Loucy (cell line): ENCODE results near the gene RFX3.

Experiments
- H2AFZ ChIP-seq: fragments of 200-600 bp; sonication (generic); 2 replicates; pipeline ENCODE4 v1.6.0; 2016; ENCODE audit warnings: antibody characterized with exemption, mild to moderate bottlenecking, low read length, moderate library complexity
- H3F3A ChIP-seq: fragments of 200-600 bp; 2 replicates; pipeline ENCODE4 v1.6.0; 2016; ENCODE audit warnings: antibody characterized with exemption, low read depth, mild to moderate bottlenecking
- H3K27me3 ChIP-seq: fragments of 200-600 bp; sonication (generic); 2 replicates; pipeline ENCODE4 v1.6.1; 2014; ENCODE audit warnings: low read length, mild to moderate bottlenecking; ENCODE audit not compliant: insufficient read depth, poor library complexity, severe bottlenecking
- H3K36me3 ChIP-seq: fragments of 200-600 bp; sonication (generic); 2 replicates; pipeline ENCODE4 v1.6.1; 2016; ENCODE audit warnings: low read length; ENCODE audit not compliant: insufficient read depth
- H3K4me1 ChIP-seq: fragments of 200-600 bp; sonication (generic); 2 replicates; pipeline ENCODE4 v1.5.1; 2014; ENCODE audit warnings: low read length, mild to moderate bottlenecking; ENCODE audit not compliant: insufficient read depth, poor library complexity, severe bottlenecking
- H3K4me2 ChIP-seq: fragments of 200-600 bp; sonication (generic); 2 replicates; pipeline ENCODE4 v1.6.0; 2014; ENCODE audit warnings: antibody characterized with exemption, low read length, low read depth, mild to moderate bottlenecking; ENCODE audit not compliant: poor library complexity, severe bottlenecking
- H3K4me3 ChIP-seq: fragments of 200-600 bp; sonication (generic); 2 replicates; pipeline ENCODE4 v1.5.1; 2014; ENCODE audit warnings: low read length, mild to moderate bottlenecking, mixed read lengths; ENCODE audit not compliant: poor library complexity, severe bottlenecking
- H3K79me2 ChIP-seq: fragments of 200-600 bp; sonication (generic); 2 replicates; pipeline ENCODE4 v1.6.1; 2014; ENCODE audit warnings: low read length; ENCODE audit not compliant: insufficient read depth
- H3K9ac ChIP-seq: fragments of 200-600 bp; sonication (generic); 2 replicates; pipeline ENCODE4 v1.6.0; 2014; ENCODE audit warnings: mild to moderate bottlenecking, low read depth, low read length, moderate library complexity; ENCODE audit not compliant: poor library complexity, severe bottlenecking
- H3K9me2 ChIP-seq: fragments of 200-600 bp; sonication (generic); replicated peaks from 2 replicates; pipeline ENCODE4 v1.6.1; 2016; ENCODE audit warnings: low read depth, low read length, mixed read lengths
- H3K9me3 ChIP-seq: fragments of 200-600 bp; sonication (generic); 2 replicates; pipeline ENCODE4 v1.6.1; 2014; ENCODE audit warnings: mild to moderate bottlenecking, antibody characterized with exemption, low read length, low read depth; ENCODE audit not compliant: insufficient read depth
- H4K20me1 ChIP-seq: fragments of 200-600 bp; sonication (generic); 2 replicates; pipeline ENCODE4 v1.6.0; 2014; ENCODE audit warnings: antibody characterized with exemption, low read length, mild to moderate bottlenecking; ENCODE audit not compliant: insufficient read depth, poor library complexity, severe bottlenecking
- EZH2phosphoT487 ChIP-seq: fragments of 200-600 bp; IDR thresholded peaks from 2 replicates; pipeline ENCODE4 v1.6.1; 2018; ENCODE audit warnings: antibody characterized with exemption, mild to moderate bottlenecking, moderate library complexity, borderline replicate concordance
- TF ChIP-seq, protein P1 (sequence below): fragments of 200-600 bp; sonication (generic); conservative IDR thresholded peaks from 2 replicates; pipeline ENCODE4 v1.5.1; 2014; ENCODE audit warnings: mild to moderate bottlenecking, antibody characterized with exemption, low read length

Gene RFX3

GRCh38 chr9:3474821-3475220 lies 51.0 kb downstream of the RFX3 start:
- Histone ChIP-seq H3K79me2 (no peaks in the 10 kb centered on the region), H3K4me2 (no peak overlapping the region), H3K4me3 (no peak overlapping the region), H3K9me2 (no peaks in the 10 kb centered on the region), H3K4me1 (peaks cover 23% of the 10 kb centered on the region), H3K36me3 (no peaks in the 10 kb centered on the region), H3K27me3 (no peaks in the 10 kb centered on the region), H4K20me1 (no peaks in the 10 kb centered on the region), H3K9ac (no peak overlapping the region), H3K9me3 (peaks cover 3% of the 10 kb centered on the region; the same call in 1 of the 2 replicates), H3F3A (no peaks in the 10 kb centered on the region), H2AFZ (no peak overlapping the region)
- TF ChIP-seq, protein P1, sequence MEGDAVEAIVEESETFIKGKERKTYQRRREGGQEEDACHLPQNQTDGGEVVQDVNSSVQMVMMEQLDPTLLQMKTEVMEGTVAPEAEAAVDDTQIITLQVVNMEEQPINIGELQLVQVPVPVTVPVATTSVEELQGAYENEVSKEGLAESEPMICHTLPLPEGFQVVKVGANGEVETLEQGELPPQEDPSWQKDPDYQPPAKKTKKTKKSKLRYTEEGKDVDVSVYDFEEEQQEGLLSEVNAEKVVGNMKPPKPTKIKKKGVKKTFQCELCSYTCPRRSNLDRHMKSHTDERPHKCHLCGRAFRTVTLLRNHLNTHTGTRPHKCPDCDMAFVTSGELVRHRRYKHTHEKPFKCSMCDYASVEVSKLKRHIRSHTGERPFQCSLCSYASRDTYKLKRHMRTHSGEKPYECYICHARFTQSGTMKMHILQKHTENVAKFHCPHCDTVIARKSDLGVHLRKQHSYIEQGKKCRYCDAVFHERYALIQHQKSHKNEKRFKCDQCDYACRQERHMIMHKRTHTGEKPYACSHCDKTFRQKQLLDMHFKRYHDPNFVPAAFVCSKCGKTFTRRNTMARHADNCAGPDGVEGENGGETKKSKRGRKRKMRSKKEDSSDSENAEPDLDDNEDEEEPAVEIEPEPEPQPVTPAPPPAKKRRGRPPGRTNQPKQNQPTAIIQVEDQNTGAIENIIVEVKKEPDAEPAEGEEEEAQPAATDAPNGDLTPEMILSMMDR, result no peak
- no peak for TF ChIP-seq EZH2phosphoT487

GRCh38 chr9:3473405-3473804 lies 52.4 kb downstream of the RFX3 start:
- H3K36me3 ChIP-seq, result no peaks in the 10 kb centered on the region
- no peaks in the 10 kb centered on the region for H4K20me1 ChIP-seq
- H3K4me1 ChIP-seq, result peaks cover 23% of the 10 kb centered on the region
- no peaks in the 10 kb centered on the region for H3K27me3 ChIP-seq
- no peaks in the 10 kb centered on the region for H3K79me2 ChIP-seq
- H3F3A ChIP-seq, result no peaks in the 10 kb centered on the region
- peak overlapping the region; percentile 34 for H3K9ac ChIP-seq
- H3K9me3 ChIP-seq, result peaks cover 3% of the 10 kb centered on the region; the same call in 1 of the 2 replicates
- H3K4me2 ChIP-seq, result peak overlapping the region; percentile 24
- no peak overlapping the region for H3K4me3 ChIP-seq
- no peak overlapping the region for H2AFZ ChIP-seq
- TF ChIP-seq, protein P1, result peak; percentile 36
- no peak for TF ChIP-seq EZH2phosphoT487
- no peaks in the 10 kb centered on the region for H3K9me2 ChIP-seq

DNA sequence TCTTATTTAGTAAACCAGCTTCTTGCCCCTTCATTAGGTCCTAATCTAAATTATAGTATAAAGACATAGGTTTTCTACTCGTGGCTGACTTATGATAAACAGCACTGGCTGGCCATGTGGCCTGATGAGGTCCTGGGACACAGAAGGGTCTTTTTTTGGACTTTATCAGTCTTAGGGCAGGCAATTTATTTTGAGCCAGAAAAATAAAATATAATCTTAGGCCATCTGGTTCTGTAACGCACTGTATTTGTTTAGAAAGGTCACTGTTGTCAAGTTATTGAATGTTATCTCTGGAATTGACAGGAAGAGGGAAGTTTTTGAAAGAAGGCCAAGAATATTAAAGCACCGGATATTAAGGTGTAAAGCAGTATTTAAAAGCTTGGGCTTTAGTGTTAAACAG lies 53.9 kb downstream of the RFX3 start:
- Histone ChIP-seq H3K4me1 (peaks cover 23% of the 10 kb centered on the region), H3K4me3 (no peak overlapping the region), H3K4me2 (no peak overlapping the region), H3K9ac (no peak overlapping the region), H3K36me3 (no peaks in the 10 kb centered on the region), H3K79me2 (no peaks in the 10 kb centered on the region), H2AFZ (no peak overlapping the region), H3K27me3 (no peaks in the 10 kb centered on the region), H3F3A (no peaks in the 10 kb centered on the region), H3K9me2 (no peaks in the 10 kb centered on the region), H4K20me1 (no peaks in the 10 kb centered on the region), H3K9me3 (no peaks in the 10 kb centered on the region)
- no peak for TF ChIP-seq EZH2phosphoT487
- TF ChIP-seq, protein P1, result no peak
